SK-N-SH (cell line): ENCODE results near the gene EMX1. TPM values are rescaled to one million over a fixed set of nuclear protein-coding genes. Genes with fewer than 3 reads are reported as not detected.

Experiments used
- CTCF ChIA-PET: fragments of 300-600, 350-600 bp; formaldehyde crosslinking; extraction: SDS; loops from one replicate; lab custom pipeline; 2021; lab: Yijun Ruan, JAX
- POLR2A ChIA-PET: fragments of 350-600 bp; sonication (Branson Sonifier 250); formaldehyde crosslinking; extraction: SDS; loops from one replicate; lab custom pipeline; 2020; ENCODE audit warnings: antibody characterized with exemption, inconsistent platforms; lab: Yijun Ruan, JAX
- DNase-seq: peaks from one replicate; pipeline ENCODE4 v3.0.0; 2012
- H2AFZ ChIP-seq: fragments of 200-600 bp; sonication (generic); 2 replicates; pipeline ENCODE4 v1.8.1; 2016; ENCODE audit warnings: antibody characterized with exemption, mild to moderate bottlenecking, low read depth
- H3F3A ChIP-seq: fragments of 200-600 bp; sonication (generic); replicated peaks from 2 replicates; pipeline ENCODE3; 2016; ENCODE audit warnings: antibody characterized with exemption, mild to moderate bottlenecking; ENCODE audit not compliant: insufficient read depth
- H3K27ac ChIP-seq, 2 experiments: fragments of 200-500 bp in 1 of 2; fragments of 200-600 bp in 1 of 2; sonication (Bioruptor generic) in 1 of 2; sonication (generic), shearing (Covaris generic) in 1 of 2; 2 replicates each; pipeline versions ENCODE4 v1.5.1 to v1.6.1; 2014 to 2016; ENCODE audit warnings: low read depth in 2 of 2, inconsistent platforms in 1 of 2, low read length in 1 of 2, mild to moderate bottlenecking in 1 of 2, mixed read lengths in 1 of 2
- H3K27me3 ChIP-seq: fragments of 200-600 bp; sonication (generic), shearing (Covaris generic); 2 replicates; pipeline ENCODE4 v1.6.1; 2016; ENCODE audit warnings: mixed run types; ENCODE audit not compliant: insufficient read depth
- H3K36me3 ChIP-seq, 2 experiments: fragments of 200-500 bp in 1 of 2; fragments of 200-600 bp in 1 of 2; sonication (Bioruptor generic) in 1 of 2; sonication (generic) in 1 of 2; replicated peaks in 1 of 2; 2 replicates each; pipeline versions ENCODE3 to v1.5.1; 2014 to 2016; ENCODE audit warnings: low read length in 1 of 2, mild to moderate bottlenecking in 1 of 2; ENCODE audit not compliant: insufficient read depth in 2 of 2, control insufficient read depth in 1 of 2
- H3K4me1 ChIP-seq, 2 experiments: fragments of 200-500 bp in 1 of 2; fragments of 200-600 bp in 1 of 2; sonication (Bioruptor generic) in 1 of 2; sonication (generic), shearing (Covaris generic) in 1 of 2; 2 replicates each; pipeline versions ENCODE4 v1.5.1 to v1.6.1; 2014 to 2016; ENCODE audit warnings: low read depth in 1 of 2, low read length in 1 of 2, mixed run types in 1 of 2; ENCODE audit not compliant: insufficient read depth in 2 of 2, control insufficient read depth in 1 of 2
- H3K4me2 ChIP-seq: fragments of 200-600 bp; sonication (generic), shearing (Covaris generic); 2 replicates; pipeline ENCODE4 v1.6.1; 2017; ENCODE audit warnings: mixed run types
- H3K4me3 ChIP-seq, 2 experiments: fragments of 200-500 bp in 1 of 2; fragments of 200-600 bp in 1 of 2; sonication (Bioruptor generic) in 1 of 2; sonication (generic), shearing (Covaris generic) in 1 of 2; 2 replicates each; pipeline versions ENCODE4 v1.5.1 to v1.8.1; 2014 to 2016; ENCODE audit warnings: low read depth in 2 of 2, inconsistent platforms in 1 of 2, low read length in 1 of 2, mild to moderate bottlenecking in 1 of 2, mixed read lengths in 1 of 2, moderate library complexity in 1 of 2
- H3K79me2 ChIP-seq: fragments of 200-600 bp; sonication (generic); 2 replicates; pipeline ENCODE4 v1.8.1; 2017; ENCODE audit warnings: mild to moderate bottlenecking; ENCODE audit not compliant: insufficient read depth
- H3K9ac ChIP-seq: fragments of 200-600 bp; sonication (generic); 2 replicates; pipeline ENCODE4 v1.6.1; 2017; ENCODE audit warnings: mixed run types
- H3K9me2 ChIP-seq: fragments of 200-600 bp; sonication (generic); 2 replicates; pipeline ENCODE4 v1.6.1; 2017; ENCODE audit warnings: mixed run types
- H3K9me3 ChIP-seq: fragments of 200-600 bp; sonication (generic); 2 replicates; pipeline ENCODE4 v1.6.1; 2017; ENCODE audit warnings: mixed run types, mild to moderate bottlenecking, moderate library complexity
- H4K20me1 ChIP-seq: fragments of 200-600 bp; sonication (generic); 2 replicates; pipeline ENCODE4 v1.6.1; 2017; ENCODE audit warnings: mild to moderate bottlenecking, mixed run types; ENCODE audit not compliant: insufficient read depth
- EZH2phosphoT487 ChIP-seq: fragments of 200-600 bp; sonication (generic); IDR thresholded peaks from 2 replicates; pipeline ENCODE4 v1.6.1; 2017; ENCODE audit warnings: low read depth, mixed run types, mild to moderate bottlenecking, antibody characterized with exemption, moderate library complexity, borderline replicate concordance
- FOXM1 ChIP-seq: IDR thresholded peaks from 2 replicates; pipeline ENCODE4 v1.4.0; 2012; ENCODE audit warnings: low read depth, mild to moderate bottlenecking
- JUND ChIP-seq: IDR thresholded peaks from 2 replicates; pipeline ENCODE4 v1.4.0; 2012
- MEF2A ChIP-seq: IDR thresholded peaks from 2 replicates; pipeline ENCODE4 v1.4.0; 2012; ENCODE audit warnings: low read depth, borderline replicate concordance
- NFIC ChIP-seq: IDR thresholded peaks from 2 replicates; pipeline ENCODE4 v1.4.0; 2012; ENCODE audit warnings: borderline replicate concordance
- RAD21 ChIP-seq: IDR thresholded peaks from 2 replicates; pipeline ENCODE4 v1.6.1; 2012; ENCODE audit warnings: mild to moderate bottlenecking, low read length
- REST ChIP-seq: IDR thresholded peaks from 2 replicates; pipeline ENCODE4 v1.6.1; 2012; ENCODE audit warnings: mild to moderate bottlenecking, low read depth, low read length, moderate library complexity
- TCF12 ChIP-seq: IDR thresholded peaks from 2 replicates; pipeline ENCODE4 v1.4.0; 2012
- USF1 ChIP-seq: IDR thresholded peaks from 2 replicates; pipeline ENCODE4 v1.4.0; 2012; ENCODE audit warnings: low read depth, borderline replicate concordance
- YY1 ChIP-seq: IDR thresholded peaks from 2 replicates; pipeline ENCODE4 v1.4.0; 2012; ENCODE audit warnings: low read depth, mild to moderate bottlenecking
- WGBS: methylation state at CpG from one replicate; pipeline ENCODE4 v1.1.6; 2017; ENCODE audit warnings: low lambda C conversion rate; 5-methylcytosine and 5-hydroxymethylcytosine counted together
- polyA plus RNA-seq, 3 experiments: library from polyadenylated mRNA; depleted of rRNA; stranded (reverse); fragments of >200 nt; gene quantifications; 2 replicates each; pipeline ENCODE4 v1.2.3, GENCODE V29; 2012
- TF ChIP-seq, protein P1 (sequence below): fragments of 200-600 bp; sonication (generic); IDR thresholded peaks from 2 replicates; pipeline ENCODE4 v1.6.1; 2017; ENCODE audit warnings: antibody characterized with exemption, mild to moderate bottlenecking, moderate library complexity
- TF ChIP-seq, protein P2 (sequence below): IDR thresholded peaks from 2 replicates; pipeline ENCODE4; 2012

EMX1 gene
- polyA plus RNA-seq, 1 of the 3 experiments (the other 2 are of a cell fraction): not detected

GRCh38 chr2:72951303-72952095 lies 34.2 kb downstream of the EMX1 start (continued):
- no peak for TF ChIP-seq USF1

DNA sequence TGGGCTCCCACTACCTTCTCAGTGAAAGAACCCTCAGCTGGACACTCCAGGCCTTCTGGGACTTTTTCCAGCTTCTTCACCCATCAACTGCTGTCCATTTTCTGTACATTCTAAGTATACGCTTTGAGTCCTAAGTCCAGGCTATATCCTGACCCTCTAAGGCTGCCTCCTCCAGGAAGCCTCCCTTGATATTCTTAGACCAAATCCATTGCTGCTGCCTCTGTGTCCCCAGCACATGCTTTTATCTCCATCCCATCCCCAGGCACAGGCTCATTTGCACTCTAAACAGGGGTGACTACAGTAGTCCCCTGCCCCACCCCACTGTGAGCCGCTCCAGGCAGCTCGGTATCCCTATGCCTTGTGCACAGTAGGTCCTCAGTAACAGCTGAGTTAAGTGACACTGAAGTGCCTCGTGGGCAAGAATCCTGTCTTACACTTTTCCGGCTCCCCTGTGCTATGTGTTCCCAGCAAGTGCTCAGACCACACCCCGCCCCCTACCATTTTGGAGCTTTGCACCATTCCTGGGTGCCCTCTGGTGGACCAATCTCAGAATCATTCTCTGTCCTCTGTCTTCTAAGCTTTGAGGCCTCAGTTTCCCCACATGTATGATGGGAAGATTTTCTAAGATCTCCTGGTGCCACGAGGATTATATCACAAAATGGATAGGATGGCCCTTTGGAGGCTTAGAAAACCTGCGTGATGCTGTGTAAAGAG lies 34.9 kb downstream of the EMX1 start:
- Histone ChIP-seq H3K4me1 (no peaks in the 10 kb centered on the region), H3K9me2 (no peaks in the 10 kb centered on the region), H3F3A (no peaks in the 10 kb centered on the region), H3K79me2 (no peaks in the 10 kb centered on the region), H3K27ac (no peak overlapping the region), H3K36me3 (no peaks in the 10 kb centered on the region), H3K27me3 (no peaks in the 10 kb centered on the region), H3K4me2 (no peak overlapping the region), H3K4me3 (no peak overlapping the region), H2AFZ (no peak overlapping the region), H3K9ac (no peak overlapping the region), H4K20me1 (no peaks in the 10 kb centered on the region), H3K9me3 (no peaks in the 10 kb centered on the region)
- ChIA-PET CTCF (interaction anchor here (0.7 to 4.1 kb wide), 8 partner anchors 12 to 225 kb away, joined by 3 to 20 read pairs (median 4); no protein-coding TSS in a partner anchor), POLR2A (no interaction called here)
- DNase-seq: no peak
- TF ChIP-seq, protein P1, sequence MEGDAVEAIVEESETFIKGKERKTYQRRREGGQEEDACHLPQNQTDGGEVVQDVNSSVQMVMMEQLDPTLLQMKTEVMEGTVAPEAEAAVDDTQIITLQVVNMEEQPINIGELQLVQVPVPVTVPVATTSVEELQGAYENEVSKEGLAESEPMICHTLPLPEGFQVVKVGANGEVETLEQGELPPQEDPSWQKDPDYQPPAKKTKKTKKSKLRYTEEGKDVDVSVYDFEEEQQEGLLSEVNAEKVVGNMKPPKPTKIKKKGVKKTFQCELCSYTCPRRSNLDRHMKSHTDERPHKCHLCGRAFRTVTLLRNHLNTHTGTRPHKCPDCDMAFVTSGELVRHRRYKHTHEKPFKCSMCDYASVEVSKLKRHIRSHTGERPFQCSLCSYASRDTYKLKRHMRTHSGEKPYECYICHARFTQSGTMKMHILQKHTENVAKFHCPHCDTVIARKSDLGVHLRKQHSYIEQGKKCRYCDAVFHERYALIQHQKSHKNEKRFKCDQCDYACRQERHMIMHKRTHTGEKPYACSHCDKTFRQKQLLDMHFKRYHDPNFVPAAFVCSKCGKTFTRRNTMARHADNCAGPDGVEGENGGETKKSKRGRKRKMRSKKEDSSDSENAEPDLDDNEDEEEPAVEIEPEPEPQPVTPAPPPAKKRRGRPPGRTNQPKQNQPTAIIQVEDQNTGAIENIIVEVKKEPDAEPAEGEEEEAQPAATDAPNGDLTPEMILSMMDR: peak; percentile 9; the same call in 1 of the 2 replicates
- no peak for TF ChIP-seq JUND
- 88% methylated on average over 8 of the region's 8 CpGs for WGBS

DNA sequence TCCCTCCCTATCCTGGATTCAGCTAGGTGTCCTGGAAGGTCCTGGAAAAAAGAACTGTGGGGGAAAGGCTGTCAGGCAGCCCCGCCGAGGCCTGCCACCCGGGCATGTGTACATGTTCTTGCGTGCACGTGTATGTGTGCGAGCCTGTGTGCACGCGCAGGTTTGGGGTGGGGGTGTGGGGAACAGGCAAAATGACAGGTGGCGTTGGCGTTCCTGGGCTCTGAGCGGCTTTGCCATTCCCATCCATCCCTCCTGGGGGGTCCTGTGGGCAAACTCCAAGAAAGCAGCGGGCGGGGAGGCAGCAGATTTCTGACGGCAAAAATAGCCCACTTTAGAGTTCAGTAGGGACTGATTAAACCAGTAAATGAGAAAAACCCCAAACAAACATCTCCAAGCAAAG lies 35.6 kb downstream of the EMX1 start:
- no peaks in the 10 kb centered on the region for H3K9me2 ChIP-seq
- POLR2A ChIA-PET: no interaction called here
- 94% methylated on average over 14 of the region's 14 CpGs for WGBS
- H3K79me2 ChIP-seq: no peaks in the 10 kb centered on the region
- H3K9ac ChIP-seq: no peak overlapping the region
- CTCF ChIA-PET: interaction anchor here (0.7 to 4.1 kb wide), 7 partner anchors 13 to 204 kb away, joined by 3 to 20 read pairs (median 3); no protein-coding TSS in a partner anchor
- H4K20me1 ChIP-seq: no peaks in the 10 kb centered on the region
- H3K4me1 ChIP-seq: no peaks in the 10 kb centered on the region
- H3F3A ChIP-seq: no peaks in the 10 kb centered on the region
- H2AFZ ChIP-seq: no peak overlapping the region
- no peak for DNase-seq
- H3K9me3 ChIP-seq: no peaks in the 10 kb centered on the region
- no peaks in the 10 kb centered on the region for H3K36me3 ChIP-seq
- H3K27ac ChIP-seq: no peak overlapping the region
- H3K4me3 ChIP-seq: no peak overlapping the region
- H3K4me2 ChIP-seq: no peak overlapping the region
- H3K27me3 ChIP-seq: no peaks in the 10 kb centered on the region
- no peak for TF ChIP-seq MEF2A
- TF ChIP-seq TCF12: no peak
- no peak for TF ChIP-seq YY1
- TF ChIP-seq FOXM1: no peak
- TF ChIP-seq RAD21: no peak
- no peak for TF ChIP-seq EZH2phosphoT487
- TF ChIP-seq, protein P2, sequence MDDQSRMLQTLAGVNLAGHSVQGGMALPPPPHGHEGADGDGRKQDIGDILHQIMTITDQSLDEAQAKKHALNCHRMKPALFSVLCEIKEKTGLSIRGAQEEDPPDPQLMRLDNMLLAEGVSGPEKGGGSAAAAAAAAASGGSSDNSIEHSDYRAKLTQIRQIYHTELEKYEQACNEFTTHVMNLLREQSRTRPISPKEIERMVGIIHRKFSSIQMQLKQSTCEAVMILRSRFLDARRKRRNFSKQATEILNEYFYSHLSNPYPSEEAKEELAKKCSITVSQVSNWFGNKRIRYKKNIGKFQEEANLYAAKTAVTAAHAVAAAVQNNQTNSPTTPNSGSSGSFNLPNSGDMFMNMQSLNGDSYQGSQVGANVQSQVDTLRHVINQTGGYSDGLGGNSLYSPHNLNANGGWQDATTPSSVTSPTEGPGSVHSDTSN: no peak
- no peak for TF ChIP-seq REST
- TF ChIP-seq NFIC: no peak
- TF ChIP-seq, protein P1: no peak
